ENCODE measurements around the gene PRUNE2. TPM values are rescaled to one million over a fixed set of nuclear protein-coding genes. Genes with fewer than 3 reads are reported as not detected.

Gene PRUNE2
- total and polyA plus RNA-seq, 2 of the 8 experiments (the other 6 are each of a cell fraction or from before 2014, with no cell fraction given) = 5.5 to 13.3 TPM

GRCh38 chr9:76677481-76678055 lies 228.3 kb downstream of the PRUNE2 start (continued):
- no peak for TF ChIP-seq CHD7 (IDR thresholded peaks at IDR 0.05; ENCODE audit: insufficient replicate concordance, low read length)

All from H1 (cell line).